HCT116 (cell line): Measurements from ENCODE around the gene STK32C.

Experiments used
- ATF3 ChIP-seq: IDR thresholded peaks from 2 replicates; pipeline ENCODE4 v1.6.1; 2012
- CTCF ChIP-seq, 3 experiments: fragments of 200-600 bp in 1 of 3; sonication (generic) in 1 of 3; IDR thresholded peaks in 2 of 3; conservative IDR thresholded peaks in 1 of 3; 2 replicates each; pipeline ENCODE4 v1.5.1; 2012 to 2017; ENCODE audit warnings: low read depth in 2 of 3, low read length in 2 of 3, antibody characterized with exemption in 1 of 3, borderline replicate concordance in 1 of 3, control low read depth in 1 of 3, mild to moderate bottlenecking in 1 of 3, mixed read lengths in 1 of 3, mixed run types in 1 of 3, moderate library complexity in 1 of 3; ENCODE audit not compliant: insufficient read depth in 1 of 3
- EZH2 ChIP-seq: fragments of 200-600 bp; sonication (generic); IDR thresholded peaks from 2 replicates; pipeline ENCODE4 v1.6.1; 2017; ENCODE audit warnings: antibody characterized with exemption, mixed run types
- EZH2phosphoT487 ChIP-seq: fragments of 200-600 bp; IDR thresholded peaks from 2 replicates; pipeline ENCODE4 v1.6.1; 2018; ENCODE audit warnings: antibody characterized with exemption, borderline replicate concordance
- MAX ChIP-seq: IDR thresholded peaks from 2 replicates; pipeline ENCODE4 v1.6.1; 2012
- POLR2A ChIP-seq: IDR thresholded peaks from 2 replicates; pipeline ENCODE4 v1.7.0; 2011; ENCODE audit warnings: borderline replicate concordance; ENCODE audit not compliant: insufficient read depth, insufficient read length; ENCODE audit errors: extremely low read depth
- REST ChIP-seq: IDR thresholded peaks from 2 replicates; pipeline ENCODE4 v1.6.1; 2012; ENCODE audit warnings: low read depth
- SIN3A ChIP-seq: IDR thresholded peaks from 2 replicates; pipeline ENCODE4 v1.6.1; 2012; ENCODE audit warnings: low read depth
- SP1 ChIP-seq: IDR thresholded peaks from 2 replicates; pipeline ENCODE4 v1.6.1; 2012; ENCODE audit warnings: low read depth
- TCF7L2 ChIP-seq: IDR thresholded peaks from 2 replicates; pipeline ENCODE4 v1.7.0; 2011; ENCODE audit warnings: borderline replicate concordance, inconsistent platforms; ENCODE audit not compliant: insufficient read depth, insufficient read length; ENCODE audit errors: extremely low read depth
- YY1 ChIP-seq: IDR thresholded peaks from 2 replicates; pipeline ENCODE4 v1.6.1; 2011; ENCODE audit warnings: low read length, low read depth, moderate library complexity, mild to moderate bottlenecking; ENCODE audit not compliant: insufficient replicate concordance; ENCODE audit errors: extremely low read depth
- ZFX ChIP-seq: fragments of 450-650 bp; IDR thresholded peaks from 2 replicates; pipeline ENCODE4 v1.6.1; 2017

GRCh38 chr10:132356621-132357195 is 49.0 kb upstream of the STK32C start:
- TF ChIP-seq EZH2 (no peak), REST (no peak), CTCF (IDR thresholded peaks at IDR 0.05 in 2 of 3, conservative IDR thresholded peaks at IDR 0.05 in 1 of 3; ENCODE audit: borderline replicate concordance in 1 of 3, insufficient read depth in 1 of 3, low read depth in 2 of 3, low read length in 2 of 3) (no peak), SP1 (no peak), POLR2A (no peak), YY1 (no peak), ATF3 (no peak), MAX (no peak), TCF7L2 (no peak), SIN3A (no peak), ZFX (no peak), EZH2phosphoT487 (no peak)
